Colon (tissue), 2 donors: ENCODE results near the gene CLSTN3.

Experiments used
- FAIRE-seq: peaks from 2 replicates; lab custom pipeline; 2012; peaks lifted over from hg19 to GRCh38; lab: Jason Lieb, UNC
- donor health status: control.
- donor health status: control.

The CLSTN3 gene

DNA sequence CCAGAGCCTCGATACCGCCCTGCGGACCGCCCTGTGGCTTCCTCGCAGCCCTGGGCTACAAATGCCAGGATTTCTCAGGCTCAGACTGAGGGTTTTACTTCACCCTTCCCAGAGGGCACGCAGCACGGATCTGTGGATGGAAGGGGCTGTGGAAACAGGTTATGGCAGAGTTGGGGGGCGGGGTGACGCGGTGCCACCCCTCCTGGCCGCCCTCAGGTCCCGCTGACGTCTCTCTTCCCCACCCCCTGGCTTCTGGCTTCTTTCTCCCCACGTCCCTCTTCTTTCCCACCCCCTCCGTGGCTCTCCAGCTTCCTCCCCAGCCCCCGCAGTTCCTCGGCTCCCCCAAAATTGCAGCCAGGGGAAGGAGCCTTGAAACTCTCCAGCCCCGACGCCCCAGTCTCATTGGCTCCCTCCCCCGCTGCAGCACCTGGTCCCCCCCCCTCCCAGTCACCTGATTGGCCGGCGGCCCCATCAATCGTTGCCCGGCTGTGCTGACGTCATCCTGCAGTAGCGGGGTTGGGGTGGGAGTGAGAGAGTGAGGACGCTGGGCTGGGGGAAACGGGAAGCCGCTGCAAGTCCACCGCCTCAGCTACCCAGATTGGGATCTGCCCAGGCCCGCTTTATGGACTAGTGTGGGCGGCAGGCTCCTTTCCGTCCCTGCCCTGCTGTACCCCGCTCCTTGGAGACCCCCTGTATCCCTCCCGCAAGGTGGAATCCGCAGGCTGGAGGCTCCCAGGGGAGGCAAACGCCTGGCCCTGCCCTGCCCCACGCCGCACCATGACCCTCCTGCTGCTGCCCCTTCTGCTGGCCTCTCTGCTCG lies at the start of gene CLSTN3:
CLSTN3 (plus strand) TSS at position 500 of the 820 bp plus-strand sequence; CDS start at position 778, 278 bp downstream.
- FAIRE-seq, result no peak

DNA sequence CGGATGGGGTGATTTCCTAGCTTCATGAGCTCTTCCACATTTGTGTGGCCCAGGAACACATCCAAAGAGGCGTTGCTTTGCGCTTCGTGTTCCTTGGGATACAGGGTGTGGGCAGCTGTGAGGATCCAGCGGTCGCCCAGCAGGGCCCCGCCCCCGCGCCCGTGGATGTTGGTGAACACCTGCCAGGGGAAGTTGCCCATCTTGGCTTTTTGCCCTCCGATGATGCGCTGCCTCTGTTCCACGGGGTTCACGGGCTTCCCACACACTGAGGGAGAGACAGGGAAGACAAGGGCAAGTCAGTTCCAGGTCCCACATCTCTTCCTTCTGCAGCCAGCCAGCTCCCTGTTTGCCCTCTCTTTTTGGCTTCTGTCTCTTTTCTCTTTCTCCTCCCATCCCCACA lies 49.1 kb upstream of the CLSTN3 start:
- no peak for FAIRE-seq

DNA sequence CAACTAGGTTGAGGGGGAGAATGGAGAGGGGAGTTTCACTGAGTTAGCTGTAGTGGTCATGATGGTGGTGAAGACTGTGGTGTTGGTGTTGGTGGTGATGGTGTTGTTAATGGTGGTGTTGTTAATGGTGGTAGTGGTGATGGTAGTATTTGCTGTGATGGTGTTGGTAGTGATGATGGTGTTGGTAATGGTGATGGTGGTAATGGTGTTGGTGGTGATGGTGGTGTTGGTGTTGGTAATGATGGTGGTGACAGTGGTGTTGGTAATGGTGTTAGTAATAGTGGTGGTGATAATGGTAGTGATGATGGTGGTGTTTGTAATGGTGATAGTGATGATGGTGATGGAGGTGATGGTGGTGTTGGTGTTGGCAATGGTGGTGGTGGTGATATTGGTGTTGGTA lies 47.0 kb upstream of the CLSTN3 start:
- FAIRE-seq, result no peak

DNA sequence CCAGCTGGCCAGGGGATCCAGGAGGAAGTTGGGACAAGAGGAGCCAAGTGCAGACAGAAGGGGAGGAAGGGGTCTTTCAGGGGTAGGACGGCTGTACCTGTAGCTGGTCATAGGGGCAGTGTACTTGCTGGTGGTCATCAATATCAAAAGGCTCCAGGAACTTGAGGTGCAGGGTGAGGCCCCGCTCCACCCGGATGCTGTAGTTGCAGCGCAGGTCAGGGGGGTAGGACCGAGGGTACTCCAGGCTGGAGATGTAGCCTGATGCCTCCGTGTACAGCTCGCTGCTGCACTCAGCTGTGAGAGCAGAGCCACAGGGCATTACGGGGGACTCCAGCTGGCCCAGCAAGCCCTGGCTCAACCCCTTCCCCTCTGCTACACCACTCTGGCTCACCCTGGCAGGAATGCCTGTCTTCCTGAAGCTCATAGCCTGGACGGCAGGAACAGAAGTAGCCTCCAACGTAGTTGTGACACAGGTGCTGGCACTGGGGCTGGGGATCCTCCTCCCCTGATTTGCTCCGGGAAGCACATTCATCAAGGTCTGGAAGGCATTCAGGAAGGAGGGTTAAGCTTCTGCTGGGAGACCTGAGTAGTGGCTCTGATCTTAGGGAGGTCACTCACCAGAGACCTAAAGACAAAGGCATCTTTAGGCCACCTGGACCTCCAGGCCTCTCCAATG lies 40.8 kb upstream of the CLSTN3 start:
- no peak for FAIRE-seq

DNA sequence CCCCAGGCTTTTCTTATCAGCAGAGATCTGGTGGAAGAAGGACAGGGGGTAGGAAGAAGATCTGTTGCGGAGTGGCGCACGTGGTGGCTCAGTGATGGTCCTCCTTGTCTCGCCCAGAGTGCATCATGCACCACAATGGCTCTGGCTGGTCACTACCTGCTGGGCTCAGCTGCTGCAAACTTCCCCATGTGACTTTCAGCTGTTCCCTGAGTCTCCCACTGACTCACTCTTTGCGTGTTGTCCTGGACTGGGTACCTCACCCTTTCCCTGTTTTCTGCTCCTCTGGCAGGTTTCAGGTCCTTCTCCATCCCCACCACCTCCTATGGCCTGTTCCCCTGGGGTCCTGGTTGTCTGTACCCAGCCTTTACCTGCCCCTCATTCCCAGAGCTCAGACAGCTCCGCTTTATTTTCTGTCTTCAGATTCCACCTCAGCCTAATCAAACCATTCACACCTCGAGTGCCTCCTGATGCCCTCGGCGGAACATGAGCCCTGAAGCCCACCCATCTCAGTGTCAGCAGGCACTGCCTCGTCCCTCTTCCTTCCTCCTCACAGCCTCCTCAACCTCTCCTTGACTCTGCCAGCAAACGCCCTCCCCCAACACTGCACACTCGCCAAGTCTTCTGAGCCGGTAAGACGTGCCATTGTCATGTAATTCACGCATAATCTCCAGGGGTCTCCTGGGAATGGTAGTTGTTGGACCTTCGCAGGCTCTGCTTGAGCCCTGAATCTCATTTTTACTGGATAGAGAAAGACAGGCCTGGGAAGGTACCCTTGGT lies 39.8 kb upstream of the CLSTN3 start:
- no peak for FAIRE-seq

DNA sequence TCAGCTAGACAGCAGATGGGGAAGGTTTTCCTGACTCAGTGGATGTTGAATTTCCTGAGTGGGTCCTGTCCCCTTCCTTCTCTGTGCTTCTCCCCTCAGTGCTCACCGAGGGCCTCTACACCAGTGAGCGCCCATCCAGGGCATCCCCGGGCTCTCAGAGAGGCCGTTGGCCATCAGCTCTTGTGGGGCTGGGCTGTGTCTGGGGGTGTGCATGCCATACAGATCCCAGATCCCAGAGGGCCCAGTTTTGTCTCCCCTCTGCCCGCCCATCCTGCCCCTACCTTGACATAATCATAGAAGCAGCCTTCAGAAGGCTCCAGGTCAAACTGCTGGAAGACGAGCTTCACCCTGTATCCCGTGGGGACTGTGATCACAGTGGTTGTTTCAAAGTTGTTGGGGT lies 39.0 kb upstream of the CLSTN3 start:
- FAIRE-seq, result no peak

DNA sequence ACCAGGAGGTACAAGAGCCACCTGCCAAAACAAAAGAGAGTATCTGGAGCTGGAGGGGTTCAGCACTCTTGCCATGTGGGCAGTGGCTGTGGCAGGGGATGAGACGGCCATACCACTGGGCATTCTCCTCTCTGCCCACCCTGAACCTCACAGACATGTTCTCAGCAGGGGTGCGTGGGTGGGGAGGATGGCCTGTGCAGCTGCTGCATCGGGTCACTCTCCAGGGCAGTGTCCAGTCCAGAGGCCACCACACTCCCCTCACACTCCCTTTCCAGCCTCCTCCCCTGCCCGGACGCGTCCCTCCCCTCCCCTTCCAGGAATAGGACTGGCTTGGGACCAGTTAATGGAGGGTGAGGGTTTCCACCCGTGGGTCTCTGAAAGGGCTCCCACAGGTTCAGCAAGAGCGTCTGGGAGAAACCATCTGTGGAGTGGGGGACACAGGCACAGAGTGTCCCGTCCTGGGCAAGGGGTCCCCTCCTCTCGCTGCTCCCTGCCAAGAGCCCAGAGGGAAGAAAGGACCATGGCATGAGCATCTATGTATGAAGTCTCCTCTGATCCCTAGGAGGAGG lies 38.4 kb upstream of the CLSTN3 start:
- no peak for FAIRE-seq

DNA sequence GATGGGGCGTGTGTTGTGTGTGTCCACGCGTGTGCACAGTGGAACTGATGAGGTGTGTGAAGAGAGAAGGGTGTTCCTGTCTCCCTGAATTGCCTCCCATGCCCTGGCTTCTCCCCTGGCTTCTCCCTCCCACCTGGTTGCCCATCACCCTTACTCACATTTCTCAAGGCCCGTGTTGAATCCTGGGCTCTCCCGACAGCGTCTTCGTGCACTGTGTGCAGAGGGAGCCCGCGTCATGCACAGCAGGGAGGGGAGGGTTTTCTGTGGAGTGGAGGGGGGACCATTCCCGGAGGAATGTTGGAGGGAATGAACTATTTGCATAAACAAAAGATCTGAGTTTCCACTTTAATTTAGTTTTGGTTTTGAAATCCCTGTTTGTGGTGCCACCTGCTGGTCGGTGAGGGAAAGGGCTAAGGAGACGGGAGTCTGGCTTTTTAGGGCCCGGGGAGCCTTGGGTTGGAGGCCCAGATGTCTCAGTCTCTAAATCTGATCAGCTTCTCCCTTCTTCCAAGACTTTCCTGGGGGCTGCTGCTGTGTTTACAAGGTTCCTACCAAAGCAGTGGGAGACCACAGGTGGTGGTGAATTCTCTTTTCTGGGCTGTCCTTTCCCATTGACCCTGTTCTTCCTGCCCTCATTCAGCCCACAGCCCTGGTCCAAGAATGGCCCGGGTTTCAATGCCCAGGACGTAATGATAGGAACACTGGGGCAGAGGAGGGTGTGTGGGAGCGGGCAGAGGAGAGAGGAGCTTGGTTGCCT lies 37.8 kb upstream of the CLSTN3 start, which contains the start of gene C1R:
C1R (minus strand) TSS at position 217 of the 757 bp plus-strand sequence; CDS start at position 160, 57 bp downstream.
- no peak for FAIRE-seq

DNA sequence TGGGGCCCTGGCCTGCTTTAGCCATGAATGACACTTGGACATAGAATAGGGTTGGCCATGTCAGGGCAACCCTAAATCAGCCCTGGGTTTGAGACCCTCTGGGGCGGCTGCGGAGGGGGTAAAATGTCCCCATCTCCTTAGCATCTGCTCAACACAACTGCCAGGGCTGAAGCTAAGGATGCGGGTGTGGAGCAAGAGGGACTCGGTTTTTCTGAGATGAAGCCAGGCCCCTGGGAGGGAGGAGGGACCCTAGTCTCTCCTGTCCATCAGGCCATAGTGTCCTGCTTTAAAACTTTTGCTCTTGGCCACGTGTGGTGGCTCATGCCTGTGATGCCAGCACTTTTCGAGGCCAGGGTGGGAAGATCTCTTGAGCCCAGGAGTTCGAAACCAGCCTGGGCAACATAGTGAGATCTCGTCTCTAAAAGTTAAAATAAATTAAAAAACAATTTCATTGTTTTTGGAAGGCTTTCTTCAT lies 37.1 kb upstream of the CLSTN3 start:
- FAIRE-seq, result no peak

DNA sequence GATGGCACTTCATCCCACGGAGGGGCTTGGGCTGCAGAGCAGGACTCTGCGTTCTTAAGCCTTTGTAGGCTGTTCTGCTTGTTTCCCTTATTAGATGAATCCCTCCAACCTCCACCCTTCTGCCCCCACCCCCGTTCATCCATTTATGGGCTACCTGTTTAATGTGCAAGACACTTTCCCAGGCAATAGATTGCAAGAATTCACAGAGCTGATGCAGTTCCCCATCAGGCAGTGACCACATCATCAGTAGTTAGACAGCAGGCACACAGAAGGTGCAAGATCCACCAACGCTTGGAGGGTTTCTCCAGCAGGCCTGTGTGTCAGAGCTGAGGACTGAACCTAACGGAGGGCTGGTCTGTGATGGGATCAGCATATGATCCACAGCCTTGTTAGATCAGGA lies 36.7 kb upstream of the CLSTN3 start:
- no peak for FAIRE-seq

DNA sequence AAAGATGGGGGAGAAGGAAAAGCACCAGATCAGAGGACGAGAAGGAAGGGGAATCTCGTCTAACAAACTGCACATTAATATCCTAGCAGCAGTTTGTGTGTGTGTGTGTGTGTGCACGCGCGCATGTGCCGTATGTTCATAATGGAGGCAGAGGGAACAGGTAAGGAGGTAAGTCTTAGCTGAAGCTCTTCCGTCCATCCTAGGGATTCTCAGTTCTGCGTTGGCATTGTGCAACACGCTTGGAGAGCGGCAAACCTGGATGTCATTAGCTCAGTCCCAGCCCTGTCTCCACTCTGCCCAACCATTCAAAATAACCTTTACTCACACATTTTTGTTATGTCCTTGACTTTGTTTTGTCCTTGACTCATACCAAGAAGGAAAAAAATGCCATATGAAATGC lies 36.3 kb upstream of the CLSTN3 start:
- no peak for FAIRE-seq

DNA sequence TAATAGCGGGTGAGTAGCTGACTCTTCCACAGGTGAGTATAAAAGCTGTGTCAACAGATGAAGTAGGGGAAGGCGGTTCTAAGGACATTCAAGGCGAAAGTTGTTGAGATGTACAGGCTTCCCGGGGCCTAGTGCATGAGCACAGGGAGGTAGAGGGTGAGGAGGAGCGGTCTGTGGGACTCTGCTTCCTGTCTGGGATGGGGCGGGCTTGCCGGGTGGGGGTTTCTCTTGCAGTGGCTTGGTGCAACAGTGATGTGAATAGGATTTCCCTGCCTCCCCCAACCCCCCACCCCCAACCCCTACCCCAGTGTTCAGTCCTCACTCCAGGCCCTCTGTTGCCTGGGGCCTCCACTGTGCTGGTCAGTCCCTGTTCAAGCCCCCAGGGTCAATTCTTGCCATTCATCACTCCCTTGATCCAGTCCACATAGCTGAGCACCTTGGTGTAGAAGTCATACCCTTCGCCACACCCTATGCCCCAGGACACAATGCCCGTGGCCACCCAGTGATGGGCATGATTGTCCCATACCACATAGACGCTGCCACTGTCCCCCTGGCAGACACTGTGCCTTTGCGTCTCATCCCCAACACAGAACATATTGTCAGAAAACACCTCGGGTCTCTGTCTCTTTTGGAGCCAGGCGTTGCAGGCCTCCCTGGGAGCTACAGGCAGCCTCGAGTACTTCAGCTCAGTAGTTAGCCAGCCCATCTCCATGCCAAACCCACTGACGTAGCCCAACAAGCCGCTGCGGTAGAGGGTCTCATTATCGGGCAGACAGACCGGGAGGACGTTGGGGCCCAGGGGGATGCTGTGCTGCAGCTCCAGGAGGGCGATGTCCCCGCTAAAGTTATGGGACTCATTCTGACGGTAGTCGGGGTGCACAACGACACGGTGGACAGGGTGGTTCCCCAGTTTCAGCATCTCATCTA lies 33.9 kb upstream of the CLSTN3 start:
- FAIRE-seq, result no peak

DNA sequence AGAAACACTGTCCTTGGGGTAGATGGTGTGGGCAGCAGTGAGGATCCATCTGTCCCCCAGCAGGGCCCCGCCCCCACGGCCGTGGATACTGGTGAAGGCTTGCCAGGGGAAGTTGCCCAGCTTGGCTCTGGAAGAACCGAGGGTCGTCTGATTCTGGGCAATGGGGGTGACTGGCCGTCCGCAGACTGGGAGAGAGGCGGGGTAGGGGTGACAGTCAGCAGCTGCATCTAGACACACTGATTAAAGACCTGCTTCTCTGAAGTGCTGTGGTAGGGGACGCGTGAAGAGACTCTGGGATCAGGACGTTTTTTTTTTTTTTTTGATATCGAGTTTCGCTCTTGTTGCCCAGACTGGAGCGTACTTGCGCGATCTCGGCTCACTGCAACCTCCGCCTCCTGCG lies 33.2 kb upstream of the CLSTN3 start:
- no peak for FAIRE-seq

DNA sequence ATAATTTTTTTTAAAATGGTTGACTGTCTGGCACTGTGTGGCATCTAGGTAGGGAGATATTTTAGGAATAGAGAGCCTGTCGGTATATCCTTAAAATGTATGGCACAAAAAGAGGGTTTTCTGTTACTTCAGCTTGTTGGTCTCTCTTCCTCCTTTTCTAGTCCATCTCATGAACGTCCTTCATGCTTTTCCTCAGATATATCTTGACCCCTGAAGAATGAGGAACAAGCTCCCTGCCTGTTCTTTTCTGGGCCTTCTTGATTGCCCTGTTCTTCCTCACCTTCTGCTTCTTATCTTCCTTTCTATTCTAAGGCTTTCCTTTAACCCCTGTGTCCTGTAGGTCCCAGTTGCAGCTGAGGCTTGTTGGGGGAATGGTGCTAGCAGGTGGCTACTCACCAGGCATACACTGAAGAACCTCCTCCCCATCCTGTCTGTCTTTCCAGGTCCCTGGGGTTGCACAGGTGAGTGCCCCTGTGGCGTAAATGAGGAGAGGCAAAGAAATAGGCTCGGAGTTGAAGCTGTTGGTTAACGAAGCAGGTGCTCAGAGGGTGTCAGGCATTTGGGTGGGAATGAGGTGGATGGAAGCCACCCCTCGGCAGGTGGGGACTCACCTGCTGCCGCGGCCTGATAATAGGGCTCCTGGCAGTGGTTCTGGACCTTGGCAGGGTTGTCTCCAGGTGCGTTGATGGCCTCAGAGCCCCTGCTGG lies 30.7 kb upstream of the CLSTN3 start:
- FAIRE-seq, result no peak

DNA sequence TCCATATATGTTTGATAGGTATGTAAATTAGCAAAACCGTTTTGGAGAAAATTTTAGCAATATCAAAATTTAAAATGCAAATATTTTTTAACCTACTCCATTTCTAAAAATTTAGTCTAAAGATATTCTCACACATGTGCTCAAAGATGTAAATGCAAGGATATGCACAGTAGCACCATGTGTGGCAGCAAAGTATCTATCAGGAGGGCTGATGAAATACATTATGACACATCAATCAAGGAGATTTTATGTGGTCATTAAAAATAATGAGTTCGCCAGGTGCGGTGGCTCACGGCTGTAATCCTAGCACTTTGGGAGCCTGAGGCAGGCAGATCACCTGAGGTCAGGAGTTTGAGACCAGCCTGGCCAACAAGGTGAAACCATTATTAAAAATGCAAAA lies 29.9 kb upstream of the CLSTN3 start:
- FAIRE-seq, result no peak

DNA sequence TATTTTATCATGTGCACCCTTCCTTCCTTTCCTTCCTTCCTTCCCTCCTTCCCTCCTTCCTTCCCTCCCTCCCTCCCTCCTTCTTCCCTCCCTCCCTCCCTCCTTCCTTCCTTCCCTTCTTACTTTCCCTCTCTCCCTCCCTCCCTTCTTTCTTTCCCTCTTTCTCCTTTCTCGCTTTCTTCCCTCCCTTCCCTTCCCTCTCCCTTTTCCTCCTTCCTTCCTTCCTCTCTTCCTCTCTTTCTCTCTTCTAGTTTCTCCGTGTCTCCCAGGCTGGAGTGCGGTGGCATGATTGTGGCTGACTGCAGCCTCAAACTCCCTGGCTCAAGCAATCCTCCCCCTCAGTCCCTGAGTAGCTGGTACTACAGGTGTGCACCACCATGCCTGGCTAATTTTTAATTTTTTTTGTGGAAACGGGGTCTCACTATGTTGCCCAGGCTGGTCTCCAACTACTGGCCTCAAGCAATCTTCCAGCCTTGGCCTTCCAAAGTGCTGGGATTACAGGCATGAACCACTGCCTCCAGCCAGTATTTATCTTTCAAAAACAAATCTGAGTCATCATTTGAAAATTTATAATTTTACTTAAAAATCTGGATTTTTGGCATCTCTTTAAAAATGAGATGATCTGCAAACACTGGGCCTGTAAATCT lies 29.0 kb upstream of the CLSTN3 start:
- no peak for FAIRE-seq

DNA sequence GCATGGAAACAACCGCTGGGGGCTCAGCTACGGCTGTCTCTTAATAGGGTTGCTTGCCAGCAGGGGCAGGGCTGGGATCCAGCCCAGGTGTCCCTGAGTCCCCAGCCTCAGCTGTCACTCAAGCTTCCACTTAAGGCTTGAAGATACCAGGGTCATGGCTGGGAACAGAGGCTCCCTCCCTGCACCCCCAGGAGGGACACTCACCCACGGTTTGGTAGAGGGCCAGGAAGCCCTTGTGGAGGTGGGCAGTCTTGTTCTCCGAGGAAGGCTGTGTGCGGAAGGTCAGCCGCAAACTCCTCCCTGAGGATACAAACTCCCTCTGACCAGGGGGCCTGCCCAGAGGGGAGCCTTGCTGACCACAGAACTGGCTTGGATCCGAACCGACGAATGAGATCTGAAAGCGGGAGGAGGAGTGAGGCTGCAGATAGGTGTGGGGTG lies 28.5 kb upstream of the CLSTN3 start:
- FAIRE-seq, result no peak

DNA sequence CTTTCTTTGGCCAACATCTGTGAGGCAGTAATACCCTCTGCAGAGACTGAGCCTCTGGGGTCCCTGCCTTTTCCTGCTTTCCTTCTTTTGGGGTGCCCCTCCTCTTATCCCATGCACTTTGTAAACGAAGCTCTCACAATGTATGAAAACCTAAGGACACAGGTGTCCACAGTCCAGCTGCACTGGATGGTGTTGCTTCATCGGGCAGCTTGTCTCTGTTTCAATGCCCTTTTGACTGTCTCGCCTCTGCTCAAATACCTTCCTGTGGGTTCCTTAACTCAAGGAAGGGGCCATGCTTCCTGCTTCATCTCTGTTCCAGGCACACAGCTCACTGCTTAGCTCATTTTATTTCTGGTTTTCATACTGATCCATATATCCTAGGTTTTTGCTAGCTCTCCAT lies 27.6 kb upstream of the CLSTN3 start:
- no peak for FAIRE-seq
